TTC549 (cell line): ENCODE measurements around the gene NYNRIN.
A peak's percentile ranks its signal among the peaks of the same experiment; 100 is the strongest.
"Not testable (repeated sequence)": the region's sequence is repeated elsewhere in the genome, so short reads cannot be mapped to it uniquely, and the experiment has no call there.

Source experiments
- FAIRE-seq: peaks from 2 replicates; lab custom pipeline; 2012; peaks lifted over from hg19 to GRCh38; lab: Jason Lieb, UNC

NYNRIN gene

DNA sequence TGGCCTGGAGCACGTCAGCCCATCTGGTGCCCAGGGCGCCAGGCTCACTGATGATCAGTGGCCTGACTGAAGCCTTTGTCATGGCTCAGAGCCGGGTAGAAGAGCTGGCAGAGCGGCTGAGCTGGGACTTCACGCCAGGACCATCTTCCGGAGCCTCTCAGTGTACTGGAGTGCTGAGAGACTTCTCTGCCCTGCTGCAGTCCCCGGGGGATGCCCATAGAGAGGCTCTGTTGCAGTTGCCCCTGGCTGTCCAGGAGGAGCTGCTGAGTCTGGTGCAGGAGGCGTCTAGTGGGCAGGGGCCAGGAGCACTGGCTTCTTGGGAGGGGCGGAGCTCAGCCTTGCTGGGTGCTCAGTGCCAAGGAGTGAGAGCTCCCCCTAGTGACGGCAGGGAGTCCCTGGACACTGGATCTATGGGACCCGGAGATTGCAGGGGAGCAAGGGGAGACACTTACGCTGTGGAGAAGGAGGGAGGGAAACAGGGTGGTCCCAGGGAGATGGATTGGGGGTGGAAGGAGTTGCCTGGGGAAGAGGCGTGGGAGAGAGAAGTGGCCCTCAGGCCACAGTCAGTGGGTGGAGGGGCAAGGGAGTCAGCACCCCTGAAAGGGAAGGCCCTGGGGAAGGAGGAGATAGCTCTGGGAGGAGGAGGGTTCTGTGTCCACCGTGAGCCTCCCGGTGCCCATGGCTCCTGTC, 32.9 kb downstream of the NYNRIN start:
- no peak for FAIRE-seq

DNA sequence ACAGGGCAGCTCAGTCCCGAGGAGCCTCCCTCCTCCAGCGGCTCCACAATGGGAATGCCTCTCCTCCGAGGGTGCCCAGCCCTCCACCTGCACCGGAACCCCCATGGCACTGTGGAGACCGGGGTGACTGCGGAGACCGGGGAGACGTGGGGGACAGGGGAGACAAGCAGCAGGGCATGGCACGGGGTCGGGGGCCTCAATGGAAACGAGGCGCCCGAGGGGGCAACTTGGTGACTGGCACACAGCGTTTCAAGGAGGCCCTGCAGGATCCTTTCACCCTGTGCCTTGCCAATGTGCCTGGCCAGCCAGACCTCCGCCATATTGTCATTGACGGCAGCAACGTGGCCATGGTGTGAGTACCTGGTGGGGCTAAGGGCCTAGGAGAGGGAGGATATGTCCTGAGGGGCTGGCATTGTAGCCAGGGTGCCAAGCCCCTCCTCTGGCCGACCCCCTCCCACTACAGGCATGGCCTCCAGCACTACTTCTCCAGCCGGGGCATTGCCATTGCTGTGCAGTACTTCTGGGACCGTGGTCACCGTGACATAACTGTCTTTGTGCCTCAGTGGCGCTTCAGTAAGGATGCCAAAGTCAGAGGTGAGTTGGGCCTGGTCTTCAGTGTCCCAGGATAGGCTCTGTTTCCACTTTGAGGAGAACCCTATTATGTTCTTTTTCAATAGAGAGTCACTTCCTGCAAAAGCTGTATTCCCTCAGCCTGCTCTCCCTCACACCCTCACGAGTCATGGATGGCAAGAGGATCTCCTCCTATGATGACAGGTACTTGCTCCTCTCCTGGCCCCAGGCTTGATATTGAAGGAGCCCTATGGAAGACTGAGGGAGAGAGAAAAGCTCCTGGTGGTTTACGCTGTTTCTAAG, 33.7 kb downstream of the NYNRIN start:
- no peak for FAIRE-seq

DNA sequence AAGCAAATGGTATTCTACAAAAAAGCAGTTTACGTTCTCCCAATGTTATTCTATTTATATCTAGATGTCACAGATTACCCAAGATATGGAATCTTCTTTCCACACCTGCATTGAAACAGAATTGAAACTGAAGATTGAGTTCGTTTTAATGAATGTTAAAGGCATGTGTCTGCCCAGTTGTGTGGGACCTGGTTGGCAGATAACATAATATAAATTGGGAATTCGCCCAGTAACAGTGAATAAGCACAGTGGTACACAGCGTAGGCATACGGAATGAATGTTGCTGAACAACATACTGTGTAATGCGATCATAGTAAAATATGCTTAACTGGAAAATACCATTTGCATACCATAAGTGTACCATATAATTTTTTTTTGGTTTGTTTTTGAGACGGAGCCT, 35.2 kb downstream of the NYNRIN start:
- no peak for FAIRE-seq

DNA sequence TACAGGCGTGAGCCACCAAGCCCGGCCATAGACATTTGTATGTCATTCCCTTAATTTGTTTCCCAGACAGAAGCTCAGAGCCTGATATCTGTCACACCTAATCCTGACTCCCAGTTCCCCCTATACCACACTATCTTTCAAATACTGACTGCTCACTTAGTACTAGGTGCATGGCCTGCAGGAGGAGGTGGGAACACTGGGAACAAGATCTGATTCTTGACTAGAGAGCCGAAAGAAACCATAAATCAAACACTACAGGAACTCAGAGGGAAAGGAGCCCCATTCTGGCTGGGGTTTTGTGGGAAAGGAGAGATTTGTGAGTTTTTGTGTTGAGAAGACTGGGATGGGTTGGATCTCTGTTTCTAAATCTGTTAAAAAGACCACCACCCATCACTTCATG, 35.9 kb downstream of the NYNRIN start:
- FAIRE-seq: no peak

DNA sequence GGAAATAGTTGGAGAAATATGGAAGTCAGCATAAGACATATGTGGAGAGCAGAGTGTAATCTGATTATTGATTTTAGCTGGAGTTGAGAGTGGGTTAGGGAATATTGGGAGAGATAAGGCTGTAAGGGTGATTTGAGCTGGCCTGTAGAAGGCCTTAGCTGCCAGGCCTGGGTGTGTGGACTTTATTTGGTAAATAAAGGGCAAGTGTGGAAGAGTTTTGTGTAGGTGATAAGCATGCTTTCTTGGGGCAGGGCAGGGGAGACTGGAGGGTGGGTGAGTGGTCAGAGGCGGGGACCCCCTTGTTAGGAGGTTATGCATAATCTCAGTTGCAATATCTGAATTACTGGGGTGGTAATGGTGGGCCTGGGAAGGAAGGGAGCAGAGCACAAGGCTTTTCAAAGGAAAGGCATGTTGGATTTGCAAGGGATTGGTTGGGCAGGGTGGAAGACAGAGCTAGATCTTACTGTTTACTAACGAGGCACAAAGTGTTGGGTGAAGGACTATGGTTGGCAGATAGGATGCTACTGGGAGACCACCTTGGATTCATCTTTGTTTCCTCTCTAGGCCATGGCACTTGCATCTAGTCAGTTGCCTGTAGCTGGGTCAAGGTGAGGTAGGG, 36.5 kb downstream of the NYNRIN start:
- FAIRE-seq: no peak

DNA sequence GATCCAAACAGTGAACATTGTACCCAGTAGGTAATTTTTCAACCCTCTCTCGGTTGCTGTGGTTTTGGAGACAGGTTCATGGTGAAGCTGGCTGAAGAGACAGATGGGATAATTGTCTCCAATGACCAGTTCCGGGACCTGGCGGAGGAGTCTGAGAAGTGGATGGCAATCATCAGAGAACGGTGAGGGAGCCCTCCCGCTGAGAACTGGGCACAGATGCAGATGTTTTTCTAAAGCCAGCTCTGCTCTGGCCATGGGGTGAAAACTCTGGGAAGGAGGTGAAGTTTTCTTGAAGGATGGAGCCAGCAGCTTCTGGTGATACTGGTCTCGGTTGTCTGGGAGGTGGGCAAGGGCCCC, 37.2 kb downstream of the NYNRIN start:
- FAIRE-seq: no peak

DNA sequence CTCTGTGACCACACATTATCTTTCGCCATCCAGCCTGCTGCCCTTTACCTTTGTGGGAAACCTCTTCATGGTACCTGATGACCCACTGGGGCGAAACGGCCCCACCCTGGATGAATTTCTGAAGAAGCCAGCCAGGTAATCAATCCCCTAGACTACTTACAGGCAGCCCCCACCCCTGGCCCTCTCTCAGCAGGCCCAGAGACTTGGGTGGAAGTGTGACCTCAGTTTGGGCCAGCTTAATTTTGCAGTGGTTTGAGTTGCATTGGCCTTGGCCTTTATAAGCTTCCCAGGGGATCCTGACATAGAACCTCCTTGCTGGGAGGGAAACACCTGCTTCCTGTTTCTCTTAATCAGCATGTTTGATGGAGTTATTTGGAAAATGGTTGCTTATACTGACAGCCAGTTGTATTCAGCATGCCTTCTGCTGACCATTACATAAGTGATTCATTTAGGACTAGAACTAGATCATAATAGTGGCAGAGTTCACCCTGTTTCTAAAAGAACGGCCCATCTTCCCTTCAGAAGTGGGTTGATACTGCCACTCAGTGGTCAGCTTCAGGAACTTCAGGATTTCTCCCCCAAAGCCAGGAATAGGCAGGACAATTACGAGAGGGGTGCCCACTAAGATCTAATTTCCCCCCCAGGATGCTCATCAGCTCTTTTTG, 37.7 kb downstream of the NYNRIN start:
- no peak for FAIRE-seq

DNA sequence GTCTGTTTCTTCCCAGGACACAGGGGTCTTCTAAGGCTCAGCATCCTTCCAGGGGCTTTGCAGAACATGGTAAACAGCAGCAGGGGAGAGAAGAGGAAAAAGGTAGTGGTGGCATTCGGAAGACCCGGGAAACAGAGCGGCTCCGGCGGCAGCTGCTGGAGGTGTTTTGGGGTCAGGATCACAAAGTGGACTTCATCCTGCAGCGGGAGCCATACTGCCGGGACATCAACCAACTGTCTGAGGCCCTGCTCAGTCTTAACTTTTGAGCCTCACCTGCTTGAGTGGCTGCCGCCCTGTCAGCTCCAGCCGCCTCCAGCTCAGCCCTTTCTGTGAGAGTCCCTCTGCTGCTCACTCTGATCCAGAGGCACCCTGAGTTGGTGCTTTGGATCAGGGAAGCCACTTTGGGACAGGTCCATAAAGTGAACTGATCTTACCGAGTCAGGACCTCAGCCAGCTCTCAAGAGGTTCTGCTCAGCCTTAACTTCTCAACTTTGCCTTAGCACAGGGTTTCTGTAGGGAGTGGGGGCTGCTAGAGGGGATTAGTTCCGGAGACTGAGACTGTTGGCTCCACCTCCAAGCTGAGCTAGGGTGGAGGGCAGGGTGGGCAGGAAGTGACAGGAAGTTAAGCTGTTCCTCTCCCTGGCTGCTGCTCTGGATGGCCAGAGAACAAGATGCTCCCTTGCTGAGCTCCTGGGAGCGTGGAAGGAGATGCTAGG, 38.4 kb downstream of the NYNRIN start:
- FAIRE-seq: no peak

DNA sequence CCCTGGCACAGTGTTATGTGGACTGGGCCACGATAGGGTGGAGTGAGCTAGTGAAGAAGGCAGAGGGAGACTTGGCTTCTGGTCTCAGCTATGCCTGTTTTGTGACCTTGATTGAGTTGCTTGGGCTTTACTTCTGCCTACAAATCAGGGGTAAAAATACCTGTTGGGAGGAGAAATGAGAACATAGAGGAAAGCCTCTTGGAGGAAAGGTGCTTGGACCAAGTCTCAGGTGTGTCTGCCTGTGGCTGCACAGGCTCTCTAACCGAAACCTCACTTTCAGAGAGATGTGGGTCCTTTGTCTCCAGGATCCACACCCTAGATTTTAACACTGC, 38.9 kb downstream of the NYNRIN start:
- FAIRE-seq: no peak

DNA sequence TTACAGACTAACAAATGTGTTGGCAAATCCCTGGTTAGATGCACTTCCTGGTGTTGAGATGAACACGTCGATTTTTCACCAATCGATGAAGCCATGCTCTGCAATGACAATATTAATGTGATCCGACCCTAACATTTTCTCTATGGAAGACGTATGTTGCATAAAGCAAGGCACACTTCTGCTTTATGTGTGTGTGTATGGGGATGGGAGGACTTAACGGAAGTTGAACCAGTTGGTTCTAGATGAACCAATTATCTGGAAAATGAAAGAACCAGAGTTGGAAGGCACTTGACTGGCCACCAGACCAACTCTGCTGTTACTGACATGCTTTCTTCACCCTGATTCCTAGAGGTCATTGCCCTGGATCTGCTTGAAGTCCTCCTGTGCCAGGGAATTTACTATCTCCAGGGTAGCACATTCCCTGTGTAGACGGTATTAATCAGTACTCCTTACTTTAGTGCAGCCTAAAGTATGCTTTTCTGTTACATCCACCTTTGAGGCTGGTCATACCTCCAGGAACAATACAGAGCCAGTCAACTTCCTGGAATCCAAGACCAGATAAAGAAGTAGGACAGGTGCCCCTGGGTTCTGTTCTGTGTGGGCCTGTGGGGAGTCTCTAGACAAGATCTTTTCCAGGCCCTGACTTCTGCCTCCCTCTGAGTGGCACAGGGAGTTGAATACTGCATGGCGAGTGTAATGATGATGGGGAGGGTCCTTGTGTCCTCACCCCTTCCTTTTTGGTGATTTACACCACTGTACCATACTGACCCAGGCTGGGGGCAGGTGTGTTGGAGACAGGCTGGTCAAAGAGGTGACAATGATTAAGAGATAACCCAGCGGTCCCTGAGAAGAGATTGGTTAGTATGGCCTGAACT, 39.7 kb downstream of the NYNRIN start:
- no peak for FAIRE-seq

DNA sequence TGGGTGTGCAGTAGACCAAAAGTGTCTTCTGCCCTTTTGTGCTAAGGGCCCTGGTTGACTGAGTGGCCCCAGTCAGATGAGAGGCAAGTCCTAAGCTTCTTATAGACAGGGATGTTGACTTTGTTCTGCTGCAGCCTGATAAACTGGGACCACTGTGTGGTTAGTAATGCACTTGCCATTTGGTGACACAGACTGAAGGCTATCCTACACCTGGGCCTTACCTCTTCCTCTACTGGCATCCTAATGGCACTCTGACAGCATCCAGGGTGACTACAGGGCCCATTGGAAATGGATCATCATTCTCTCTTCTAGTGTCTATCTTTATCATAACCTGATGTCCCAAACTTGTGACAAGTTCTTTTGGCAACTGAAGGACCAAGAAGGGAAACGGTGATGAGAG, 40.5 kb downstream of the NYNRIN start:
- no peak for FAIRE-seq

DNA sequence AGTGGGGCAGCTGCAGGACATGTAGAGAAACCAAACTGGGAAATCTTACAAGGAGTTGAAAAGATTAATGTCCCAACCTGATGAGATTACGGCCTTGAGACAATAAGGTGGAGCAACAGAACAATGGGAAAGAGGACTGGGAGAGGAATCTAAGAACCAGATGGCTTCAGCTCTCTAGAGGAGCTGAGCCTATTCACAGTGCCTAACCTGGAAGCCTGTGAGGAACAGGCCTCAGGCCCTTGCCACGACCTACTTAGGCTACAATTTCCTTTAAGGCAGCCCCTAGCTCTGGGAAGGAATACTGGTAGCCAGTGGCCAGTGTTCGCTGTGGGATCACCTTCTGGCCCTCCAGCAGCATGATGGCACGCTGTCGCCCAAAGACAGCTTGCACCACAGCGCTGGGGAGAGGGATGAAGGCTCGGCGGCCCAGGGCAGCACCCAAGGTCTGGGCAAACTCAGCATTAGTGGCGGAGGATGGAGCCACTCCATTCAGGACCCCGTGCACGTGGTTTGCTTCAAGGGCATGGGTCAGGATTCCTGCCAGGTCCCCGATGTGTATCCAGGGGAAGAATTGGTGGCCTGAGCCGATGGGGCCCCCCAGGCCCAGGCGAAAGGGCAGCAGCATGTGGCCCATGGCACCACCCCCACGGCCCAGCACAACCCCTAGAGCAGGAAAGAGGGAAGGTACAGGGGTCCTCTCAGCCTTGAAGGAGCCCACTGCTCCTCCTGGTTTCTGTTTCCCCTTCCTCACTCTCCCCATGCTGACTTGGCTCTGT, 41.2 kb downstream of the NYNRIN start:
- FAIRE-seq: no peak

DNA sequence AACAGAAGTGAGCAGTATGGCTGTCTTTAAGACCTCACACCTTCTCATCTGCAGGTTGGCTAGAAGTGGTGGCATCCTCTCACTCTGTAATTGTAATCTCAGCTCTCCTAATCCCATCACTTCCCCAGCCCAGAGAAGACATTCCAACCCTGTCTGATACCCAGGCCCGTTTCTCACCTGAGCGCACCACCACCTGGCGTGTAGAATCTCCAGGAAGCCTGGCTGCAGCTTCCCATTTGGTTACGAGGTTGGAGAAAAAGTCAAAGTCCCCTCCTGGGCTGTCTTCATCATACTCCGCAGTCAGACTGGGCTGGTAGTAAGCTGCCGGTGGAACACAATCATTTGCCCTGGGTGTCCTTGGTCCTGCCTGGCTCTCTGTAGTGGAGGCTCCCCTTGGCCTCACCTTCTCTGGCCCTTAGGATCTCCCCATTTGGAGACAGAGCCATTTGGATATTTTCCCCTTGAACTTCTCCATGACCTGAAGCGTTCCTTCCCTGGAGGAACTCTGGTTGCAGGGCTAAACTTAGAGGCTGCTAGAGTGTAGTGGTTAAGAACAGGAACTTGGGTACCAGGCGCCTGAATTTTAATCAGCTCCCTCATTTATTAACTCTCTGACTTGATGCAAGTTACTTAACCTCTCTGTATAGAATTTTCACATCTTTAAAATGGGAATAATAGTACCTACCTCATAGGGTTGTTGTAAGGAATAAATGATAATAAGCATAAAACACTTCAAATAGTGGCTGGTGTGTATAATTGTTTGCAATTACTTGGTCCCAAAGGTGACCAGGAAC, 42.0 kb downstream of the NYNRIN start:
- no peak for FAIRE-seq

DNA sequence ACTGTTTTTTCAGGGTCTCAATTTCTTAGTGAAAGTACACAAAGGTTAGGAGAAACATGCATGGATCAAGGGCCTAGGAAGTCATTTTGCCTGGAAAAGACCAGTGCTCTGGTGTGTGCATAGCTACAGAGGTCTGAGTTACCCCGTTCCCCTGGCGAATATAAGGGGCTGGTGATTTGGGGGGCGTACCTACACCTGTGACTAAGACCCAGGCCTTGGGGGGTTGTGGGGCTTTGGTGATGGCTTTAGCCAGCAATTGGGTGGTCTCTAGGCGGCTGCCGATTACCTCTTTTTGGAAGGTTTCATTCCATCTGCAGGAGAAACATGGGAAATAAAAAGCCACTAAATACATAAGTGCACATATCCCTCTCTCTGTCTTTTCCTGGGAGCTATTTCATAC, 42.7 kb downstream of the NYNRIN start:
- no peak for FAIRE-seq

DNA sequence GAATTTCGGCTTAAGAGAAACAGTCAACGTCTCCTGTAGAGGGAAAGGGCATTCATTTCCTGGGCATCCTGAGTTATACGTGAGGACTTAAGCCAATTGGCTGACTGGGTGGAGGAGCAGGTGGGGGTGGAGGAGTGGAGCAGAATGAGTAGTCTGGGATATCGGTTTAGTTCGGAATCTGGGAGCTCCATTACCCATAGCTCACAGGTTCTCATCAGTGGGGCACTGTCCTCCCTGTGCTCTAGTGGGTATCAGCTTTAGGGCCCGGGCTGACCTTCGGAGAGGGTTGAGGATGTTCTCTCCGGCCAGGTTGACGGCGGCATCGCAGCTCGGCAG, 43.1 kb downstream of the NYNRIN start:
- no peak for FAIRE-seq

DNA sequence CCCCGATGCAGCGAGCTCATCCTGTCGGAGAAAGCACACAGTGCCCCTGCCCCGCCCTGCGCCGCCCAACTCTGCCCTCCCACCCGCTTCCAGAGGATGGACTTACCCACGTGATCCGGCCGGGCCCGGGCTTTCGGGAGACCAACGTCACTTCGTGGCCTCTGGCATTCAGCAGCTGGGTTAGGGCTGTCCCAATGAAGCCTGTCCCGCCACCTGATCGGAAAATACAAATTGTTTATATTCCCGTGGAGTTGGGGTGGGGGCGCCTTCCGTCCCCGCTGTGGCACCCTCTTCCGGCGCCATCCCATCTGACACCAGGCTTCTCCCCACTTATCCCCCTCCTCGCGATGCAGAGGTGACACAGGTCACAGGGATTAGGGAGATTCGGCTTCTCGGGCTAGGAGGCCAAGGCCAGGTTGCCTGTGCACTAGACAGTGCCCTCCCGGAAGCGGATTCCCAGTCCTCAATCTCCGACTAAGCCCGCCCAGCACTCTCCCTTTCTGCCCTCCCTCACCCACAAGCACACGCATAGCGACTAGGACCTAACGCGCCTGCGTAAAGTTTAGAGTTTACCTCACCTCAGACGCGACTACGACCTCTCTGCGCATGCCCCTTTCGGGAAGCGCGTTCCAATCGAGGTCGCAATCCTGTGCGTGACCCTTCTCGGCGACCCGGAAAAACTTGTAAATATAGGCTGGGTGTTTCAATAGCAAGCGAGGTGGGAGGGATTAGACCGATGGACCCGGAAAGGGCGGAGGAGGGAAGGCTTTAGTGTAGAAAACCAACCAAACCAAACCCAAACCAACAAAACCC, 43.6 kb downstream of the NYNRIN start, which contains the start of gene SDR39U1:
Gene SDR39U1 (minus strand): TSS at position 537 of the 813 bp plus-strand sequence. CDS start 7 bp downstream, at position 530.
- peak; percentile 94 for FAIRE-seq

DNA sequence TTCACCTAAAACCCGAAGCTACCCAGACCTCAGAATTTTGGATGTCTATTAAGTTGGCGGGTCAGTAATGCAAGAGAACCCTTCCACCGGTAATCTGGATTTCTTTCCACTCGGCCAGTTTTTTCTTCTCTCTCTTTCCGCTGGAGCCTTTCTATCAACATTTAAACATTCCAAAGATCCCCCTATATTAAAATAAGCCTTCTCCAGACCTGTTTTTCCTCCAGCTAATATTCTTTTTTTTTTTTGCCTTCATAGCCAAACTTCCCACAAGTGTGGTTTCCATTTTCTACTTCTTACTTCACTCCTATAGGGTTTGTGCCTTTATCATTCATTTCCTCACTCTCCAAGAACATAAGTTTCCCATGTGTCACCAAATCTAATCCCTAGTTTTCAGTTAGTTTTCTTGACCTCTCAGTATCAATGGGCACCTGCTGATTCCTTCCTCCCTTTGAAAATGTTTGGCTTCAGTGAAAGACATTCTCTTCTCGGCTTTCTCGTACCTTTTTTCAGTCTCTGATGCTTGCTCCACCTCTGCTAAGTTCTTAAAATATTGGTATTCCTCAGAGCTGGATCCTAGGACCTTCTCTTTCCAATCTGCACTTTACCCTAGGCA, 44.4 kb downstream of the NYNRIN start:
- FAIRE-seq: no peak

DNA sequence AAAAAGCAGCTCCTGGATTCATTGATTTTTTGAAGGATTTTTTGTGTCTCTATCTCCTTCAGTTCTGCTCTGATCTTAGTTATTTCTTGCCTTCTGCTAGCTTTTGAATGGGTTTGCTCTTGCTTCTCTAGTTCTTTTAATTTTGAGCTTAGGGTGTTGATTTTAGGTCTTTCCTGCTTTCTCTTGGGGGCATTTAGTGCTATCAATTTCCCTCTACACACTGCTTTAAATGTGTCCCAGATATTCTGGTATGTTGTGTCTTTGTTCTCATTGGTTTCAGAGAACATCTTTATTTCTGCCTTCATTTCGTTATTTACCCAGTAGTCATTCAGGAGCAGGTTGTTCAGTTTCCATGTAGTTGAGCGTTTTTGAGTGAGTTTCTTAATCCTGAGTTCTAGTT, 52.0 kb downstream of the NYNRIN start:
- not testable (repeated sequence) for FAIRE-seq
